H9 (cell line): ENCODE data around the gene PPOX. TPM values are rescaled to one million over a fixed set of nuclear protein-coding genes. Genes with fewer than 3 reads are reported as not detected.
A peak's percentile ranks its signal among the peaks of the same experiment; 100 is the strongest.

Experiments used
- DNase-seq: peaks from one replicate; pipeline ENCODE4 v3.0.0-alpha.2; 2017
- H2AFZ ChIP-seq: one replicate; pipeline ENCODE4 v1.6.1; 2013; ENCODE audit warnings: mild to moderate bottlenecking, low read length, control low read depth, moderate library complexity
- H2AK5ac ChIP-seq: 2 replicates; pipeline ENCODE4 v1.6.1; 2013; ENCODE audit warnings: low read length, control low read depth, mixed read lengths; ENCODE audit not compliant: insufficient read length
- H2BK120ac ChIP-seq: one replicate; pipeline ENCODE4 v1.6.1; 2013; ENCODE audit warnings: low read depth, mild to moderate bottlenecking, low read length, control low read depth, inconsistent platforms; ENCODE audit not compliant: poor library complexity, severe bottlenecking
- H2BK12ac ChIP-seq: 2 replicates; pipeline ENCODE4 v1.6.1; 2013; ENCODE audit warnings: low read length, control low read depth, mixed read lengths, low read depth; ENCODE audit not compliant: insufficient read length
- H2BK15ac ChIP-seq: 2 replicates; pipeline ENCODE4 v1.6.1; 2013; ENCODE audit warnings: low read depth, low read length, control low read depth
- H2BK20ac ChIP-seq: one replicate; pipeline ENCODE4 v1.6.1; 2013; ENCODE audit warnings: low read depth, mild to moderate bottlenecking, low read length, control low read depth, inconsistent platforms; ENCODE audit not compliant: poor library complexity, severe bottlenecking
- H2BK5ac ChIP-seq: 2 replicates; pipeline ENCODE4 v1.6.1; 2013; ENCODE audit warnings: low read length, control low read depth, mixed read lengths; ENCODE audit not compliant: insufficient read length
- H3K14ac ChIP-seq: 2 replicates; pipeline ENCODE4 v1.6.1; 2013; ENCODE audit warnings: low read length, control low read depth; ENCODE audit not compliant: insufficient read depth
- H3K18ac ChIP-seq: 2 replicates; pipeline ENCODE4 v1.6.1; 2013; ENCODE audit warnings: low read depth, mild to moderate bottlenecking, mixed read lengths, low read length, control low read depth; ENCODE audit not compliant: insufficient read length
- H3K23ac ChIP-seq: 2 replicates; pipeline ENCODE4 v1.6.1; 2013; ENCODE audit warnings: low read length, control low read depth, mixed read lengths, low read depth; ENCODE audit not compliant: insufficient read length
- H3K23me2 ChIP-seq: 2 replicates; pipeline ENCODE4 v1.6.1; 2013; ENCODE audit warnings: low read depth, mild to moderate bottlenecking, mixed read lengths, low read length, control low read depth; ENCODE audit not compliant: insufficient read length, poor library complexity, severe bottlenecking
- H3K27ac ChIP-seq: 2 replicates; pipeline ENCODE4 v1.5.1; 2013; ENCODE audit warnings: low read length, control low read depth, mixed read lengths, low read depth; ENCODE audit not compliant: insufficient read length
- H3K27me3 ChIP-seq: 2 replicates; pipeline ENCODE4 v1.6.1; 2013; ENCODE audit warnings: low read length, control low read depth, inconsistent platforms; ENCODE audit not compliant: insufficient read depth
- H3K4ac ChIP-seq: 2 replicates; pipeline ENCODE4 v1.6.1; 2013; ENCODE audit warnings: low read depth, mild to moderate bottlenecking, control low read depth, inconsistent platforms, low read length, moderate library complexity
- H3K4me1 ChIP-seq: 2 replicates; pipeline ENCODE4 v1.6.1; 2013; ENCODE audit warnings: low read length, control low read depth, inconsistent platforms; ENCODE audit not compliant: insufficient read depth
- H3K4me2 ChIP-seq: 2 replicates; pipeline ENCODE4 v1.6.1; 2013; ENCODE audit warnings: low read length, control low read depth, mixed read lengths; ENCODE audit not compliant: insufficient read length, insufficient read depth
- H3K56ac ChIP-seq: 2 replicates; pipeline ENCODE4 v1.6.1; 2013; ENCODE audit warnings: low read depth, mild to moderate bottlenecking, mixed read lengths, low read length, control low read depth; ENCODE audit not compliant: insufficient read length
- H3K79me1 ChIP-seq: 2 replicates; pipeline ENCODE4 v1.6.1; 2013; ENCODE audit warnings: low read depth, mild to moderate bottlenecking, moderate library complexity, low read length, control low read depth, inconsistent platforms; ENCODE audit not compliant: insufficient read depth, poor library complexity, severe bottlenecking
- H3K79me2 ChIP-seq: 2 replicates; pipeline ENCODE4 v1.6.1; 2013; ENCODE audit warnings: low read length, control low read depth, inconsistent platforms; ENCODE audit not compliant: insufficient read depth
- H3K9ac ChIP-seq: 2 replicates; pipeline ENCODE4 v1.6.1; 2013; ENCODE audit warnings: low read length, control low read depth, mixed read lengths; ENCODE audit not compliant: insufficient read length; ENCODE audit errors: extremely low read depth
- H3K9me3 ChIP-seq: one replicate; pipeline ENCODE4 v1.6.1; 2013; ENCODE audit warnings: low read depth, low read length, inconsistent platforms; ENCODE audit not compliant: control insufficient read depth
- H3T11ph ChIP-seq: one replicate; pipeline ENCODE4 v1.6.1; 2013; ENCODE audit warnings: mild to moderate bottlenecking, low read length, control low read depth, inconsistent platforms
- H4K20me1 ChIP-seq: one replicate; pipeline ENCODE4 v1.6.1; 2013; ENCODE audit not compliant: control insufficient read depth, insufficient read length, insufficient read depth
- H4K5ac ChIP-seq: 2 replicates; pipeline ENCODE4 v1.6.1; 2013; ENCODE audit warnings: low read depth, mild to moderate bottlenecking, mixed read lengths, low read length, control low read depth; ENCODE audit not compliant: insufficient read length
- H4K8ac ChIP-seq: replicated peaks from 2 replicates; pipeline ENCODE4 v1.6.1; 2013; ENCODE audit warnings: low read length, control low read depth, mixed read lengths, low read depth; ENCODE audit not compliant: insufficient read length
- H4K91ac ChIP-seq: 2 replicates; pipeline ENCODE4 v1.6.1; 2013; ENCODE audit warnings: low read depth, mild to moderate bottlenecking, moderate library complexity, mixed read lengths, low read length, control low read depth; ENCODE audit not compliant: insufficient read length
- H3K27ac Mint-ChIP-seq, 3 experiments: 2 replicates in 2 of 3; 3 replicates in 1 of 3; pipeline ENCODE4 v1.8.0; 2020 to 2021; ENCODE audit warnings: mixed read lengths in 3 of 3, mild to moderate bottlenecking in 1 of 3, moderate library complexity in 1 of 3
- H3K27me3 Mint-ChIP-seq: 2 replicates; pipeline ENCODE4 v1.8.0; 2021; ENCODE audit warnings: low read depth, mild to moderate bottlenecking, moderate library complexity, mixed read lengths
- H3K36me3 Mint-ChIP-seq, 3 experiments: 2 replicates in 2 of 3; 3 replicates in 1 of 3; pipeline ENCODE4 v1.8.0; 2020 to 2021; ENCODE audit warnings: low read depth in 3 of 3, mixed read lengths in 3 of 3; ENCODE audit not compliant: insufficient read depth in 1 of 3
- H3K4me1 Mint-ChIP-seq, 2 experiments: 2 replicates each; pipeline ENCODE4 v1.8.0; 2020; ENCODE audit warnings: mixed read lengths in 2 of 2
- H3K4me3 Mint-ChIP-seq, 2 experiments: 2 replicates in 1 of 2; 3 replicates in 1 of 2; pipeline ENCODE4 v1.8.0; 2020 to 2021; ENCODE audit warnings: mild to moderate bottlenecking in 2 of 2, mixed read lengths in 2 of 2, moderate library complexity in 1 of 2
- H3K9me3 Mint-ChIP-seq, 2 experiments: 2 replicates in 1 of 2; 3 replicates in 1 of 2; pipeline ENCODE4 v1.8.0; 2020; ENCODE audit warnings: mild to moderate bottlenecking in 2 of 2, mixed read lengths in 2 of 2, moderate library complexity in 1 of 2
- WGBS: extraction: QIAGEN DNeasy Blood & Tissue Kit; methylation state at CpG from one replicate; pipeline ENCODE4 v1.1.7; 2013; ENCODE audit warnings: missing lambda C conversion rate, low lambda C conversion rate, mixed read lengths; ENCODE audit not compliant: insufficient read length; ENCODE audit errors: extremely low coverage; 5-methylcytosine and 5-hydroxymethylcytosine counted together
- total RNA-seq: library from RNA; stranded (reverse); gene quantifications from 2 replicates; pipeline ENCODE4 v1.2.1, GENCODE V29; 2021
- TF ChIP-seq, protein P1 (sequence below): fragments of 200-600 bp; sonication (generic); conservative IDR thresholded peaks from 3 replicates; pipeline ENCODE4 v1.8.0; 2021; ENCODE audit warnings: antibody characterized with exemption, mild to moderate bottlenecking

The PPOX gene
- total RNA-seq, 1 experiment from 2014 or later, result 39.8 TPM

DNA sequence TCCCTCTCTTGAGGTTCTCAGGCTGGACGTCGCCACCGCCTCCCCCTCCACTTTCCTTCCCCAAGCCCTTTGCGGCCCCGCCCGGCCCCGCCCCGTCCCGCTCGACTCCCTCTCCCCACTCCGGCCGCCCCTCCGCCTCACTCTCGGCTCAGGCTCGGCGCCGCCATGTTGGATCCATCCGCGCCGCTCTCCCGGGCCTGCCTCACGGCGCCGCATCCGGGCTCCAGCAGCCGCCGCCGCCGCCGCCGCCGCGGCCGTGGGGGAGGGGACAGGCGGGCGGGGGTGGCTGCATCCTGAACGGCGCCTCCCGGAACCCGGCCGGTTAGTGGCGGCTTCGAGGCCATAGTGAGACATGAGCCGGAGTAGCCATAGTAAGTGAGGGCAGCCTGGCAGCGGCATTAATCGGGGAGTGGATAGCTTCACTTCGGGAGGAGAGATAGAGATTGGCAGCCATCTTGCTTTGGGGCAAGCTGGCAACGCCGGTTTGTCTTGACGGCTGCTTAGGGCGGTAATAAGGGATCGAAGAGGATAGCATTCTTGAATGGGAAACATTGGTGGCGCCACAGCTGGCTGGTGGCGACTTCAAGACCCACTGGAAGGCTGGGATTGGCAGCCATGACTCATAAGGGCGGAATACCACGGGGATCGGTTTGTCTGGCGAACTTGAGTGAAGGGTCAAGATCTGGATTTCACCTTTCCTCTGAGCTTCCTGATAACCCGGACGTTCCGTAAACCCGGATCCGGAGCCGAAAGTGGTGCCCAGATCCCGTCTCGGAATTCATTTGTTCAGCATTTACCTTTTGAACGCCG lies 33.6 kb upstream of the PPOX start, which contains the start of gene DEDD:
DEDD (minus strand) TSS at position 258 of the 810 bp plus-strand sequence. CDS start 8,205 bp downstream, outside the sequence.
- no CpG with 5 or more reads among the region's 68 CpGs for WGBS
- peak within 1 kb of the TSS; percentile 92 for H3K27ac ChIP-seq
- peaks cover 6% of the 10 kb centered on the region; the same call in 1 of the 2 replicates for H3K79me2 ChIP-seq
- H2BK120ac ChIP-seq, result no peak within 1 kb of the TSS
- H3K4me2 ChIP-seq, result peak within 1 kb of the TSS; percentile 99
- no peak within 1 kb of the TSS for H4K8ac ChIP-seq
- Mint-ChIP-seq H3K4me3 (no peak within 1 kb of the TSS; a peak in 1 of 5 replicates), H3K27me3 (no peaks in the 10 kb centered on the region), H3K27ac (peak within 1 kb of the TSS; percentile 76 to 99 (median 93); a peak in 6 of 7 replicates), H3K9me3 (no peaks in the 10 kb centered on the region; a peak in 1 of 5 replicates), H3K36me3 (peaks cover 3 to 28% (median 24%) of the 10 kb centered on the region in 3 experiments; a peak in 5 of 7 replicates), H3K4me1 (peaks cover 18 to 19% of the 10 kb centered on the region in 2 experiments)
- peak within 1 kb of the TSS; percentile 20 for H2BK5ac ChIP-seq
- peaks cover 13% of the 10 kb centered on the region for H3K23me2 ChIP-seq
- H3K14ac ChIP-seq, result peak within 1 kb of the TSS; percentile 86
- DNase-seq, result peak; percentile 96
- H3K23ac ChIP-seq, result no peak within 1 kb of the TSS
- no peak within 1 kb of the TSS for H2BK15ac ChIP-seq
- no peaks in the 10 kb centered on the region for H3K9me3 ChIP-seq
- peaks cover 8% of the 10 kb centered on the region for H3K79me1 ChIP-seq
- TF ChIP-seq, protein P1, sequence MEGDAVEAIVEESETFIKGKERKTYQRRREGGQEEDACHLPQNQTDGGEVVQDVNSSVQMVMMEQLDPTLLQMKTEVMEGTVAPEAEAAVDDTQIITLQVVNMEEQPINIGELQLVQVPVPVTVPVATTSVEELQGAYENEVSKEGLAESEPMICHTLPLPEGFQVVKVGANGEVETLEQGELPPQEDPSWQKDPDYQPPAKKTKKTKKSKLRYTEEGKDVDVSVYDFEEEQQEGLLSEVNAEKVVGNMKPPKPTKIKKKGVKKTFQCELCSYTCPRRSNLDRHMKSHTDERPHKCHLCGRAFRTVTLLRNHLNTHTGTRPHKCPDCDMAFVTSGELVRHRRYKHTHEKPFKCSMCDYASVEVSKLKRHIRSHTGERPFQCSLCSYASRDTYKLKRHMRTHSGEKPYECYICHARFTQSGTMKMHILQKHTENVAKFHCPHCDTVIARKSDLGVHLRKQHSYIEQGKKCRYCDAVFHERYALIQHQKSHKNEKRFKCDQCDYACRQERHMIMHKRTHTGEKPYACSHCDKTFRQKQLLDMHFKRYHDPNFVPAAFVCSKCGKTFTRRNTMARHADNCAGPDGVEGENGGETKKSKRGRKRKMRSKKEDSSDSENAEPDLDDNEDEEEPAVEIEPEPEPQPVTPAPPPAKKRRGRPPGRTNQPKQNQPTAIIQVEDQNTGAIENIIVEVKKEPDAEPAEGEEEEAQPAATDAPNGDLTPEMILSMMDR, result no peak
- H2BK12ac ChIP-seq, result no peak within 1 kb of the TSS
- no peak within 1 kb of the TSS for H4K91ac ChIP-seq
- H3K4me1 ChIP-seq, result no peaks in the 10 kb centered on the region
- peak within 1 kb of the TSS; percentile 70 for H2AFZ ChIP-seq
- no peak within 1 kb of the TSS for H2BK20ac ChIP-seq
- H2AK5ac ChIP-seq, result no peak within 1 kb of the TSS
- no peak within 1 kb of the TSS for H4K5ac ChIP-seq
- H3T11ph ChIP-seq, result no peak within 1 kb of the TSS
- peak within 1 kb of the TSS; percentile 18 for H3K56ac ChIP-seq
- no peaks in the 10 kb centered on the region for H3K27me3 ChIP-seq
- no peak within 1 kb of the TSS for H3K4ac ChIP-seq
- peak within 1 kb of the TSS; percentile 74 for H3K18ac ChIP-seq
- no peaks in the 10 kb centered on the region for H4K20me1 ChIP-seq
- H3K9ac ChIP-seq, result peak within 1 kb of the TSS; percentile 86
